Measurements from ENCODE around the gene PLXNA3.

The PLXNA3 gene

GRCh38 chrX:154515090-154515965 is 57.2 kb downstream of the PLXNA3 start:
- no peak for DNase-seq (ENCODE audit: low read depth)
- no peak for TF ChIP-seq CTCF (conservative IDR thresholded peaks at IDR 0.05; ENCODE audit: control insufficient read depth, insufficient read depth, low read depth, low read length)
- H3K4me3 ChIP-seq (ENCODE audit: control insufficient read depth, low read depth, low read length) = peak overlapping the region; percentile 65

- DNase-seq (ENCODE audit: low read depth) = peak; percentile 83
- TF ChIP-seq CTCF (conservative IDR thresholded peaks at IDR 0.05; ENCODE audit: control insufficient read depth, insufficient read depth, low read depth, low read length) = no peak
- peak within 1 kb of the TSS; percentile 65 for H3K4me3 ChIP-seq (ENCODE audit: control insufficient read depth, low read depth, low read length)
Measured at GRCh38 chrX:154515966-154516655, 58.0 kb downstream of the PLXNA3 start, which contains the start of gene FAM3A. Gene FAM3A (minus strand): TSS chrX:154516232. CDS start chrX:154515772, 460 bp downstream.

GRCh38 chrX:154516656-154517100 is 58.6 kb downstream of the PLXNA3 start:
- no peak for TF ChIP-seq CTCF (conservative IDR thresholded peaks at IDR 0.05; ENCODE audit: control insufficient read depth, insufficient read depth, low read depth, low read length)
- peak overlapping the region; percentile 51 for H3K4me3 ChIP-seq (ENCODE audit: control insufficient read depth, low read depth, low read length)
- DNase-seq (ENCODE audit: low read depth) = peak; percentile 71

- no peak for DNase-seq (ENCODE audit: low read depth)
- H3K4me3 ChIP-seq (ENCODE audit: control insufficient read depth, low read depth, low read length) = no peak overlapping the region
- TF ChIP-seq CTCF (conservative IDR thresholded peaks at IDR 0.05; ENCODE audit: control insufficient read depth, insufficient read depth, low read depth, low read length) = no peak
Measured at GRCh38 chrX:154517101-154517781, 59.2 kb downstream of the PLXNA3 start.

GRCh38 chrX:154519389-154519788 is 61.3 kb downstream of the PLXNA3 start:
- no peak overlapping the region for H3K4me3 ChIP-seq (ENCODE audit: control insufficient read depth, low read depth, low read length)
- TF ChIP-seq CTCF (conservative IDR thresholded peaks at IDR 0.05; ENCODE audit: control insufficient read depth, insufficient read depth, low read depth, low read length) = no peak
- no peak for DNase-seq (ENCODE audit: low read depth)
